H7 (cell line): Measurements from ENCODE around the gene CISD1. TPM values are rescaled to one million over a fixed set of nuclear protein-coding genes. Genes with fewer than 3 reads are reported as not detected.
"Not testable (repeated sequence)": the region's sequence is repeated elsewhere in the genome, so short reads cannot be mapped to it uniquely, and the experiment has no call there.

Experiments used
- DNase-seq: peaks from one replicate; pipeline ENCODE4 v3.0.0; 2012
- H3K27me3 ChIP-seq: 2 replicates; pipeline ENCODE4 v1.6.0; 2011; ENCODE audit warnings: mild to moderate bottlenecking, low read length; ENCODE audit not compliant: control insufficient read depth, insufficient read depth
- H3K36me3 ChIP-seq: replicated peaks from 2 replicates; pipeline ENCODE4 v1.5.1; 2011; ENCODE audit warnings: low read length; ENCODE audit not compliant: control insufficient read depth, insufficient read depth
- H3K4me3 ChIP-seq: 2 replicates; pipeline ENCODE4 v1.5.1; 2011; ENCODE audit warnings: low read depth, mild to moderate bottlenecking, control low read depth, low read length, moderate library complexity; ENCODE audit not compliant: insufficient read depth
- total RNA-seq: library from RNA; depleted of rRNA; stranded (reverse); fragments of >200 nt; shearing (Covaris generic); gene quantifications from 2 replicates; pipeline ENCODE4 v1.2.3, GENCODE V29; 2014

CISD1 gene
- total RNA-seq, 1 experiment from 2014 or later, result 74.0 TPM

DNA sequence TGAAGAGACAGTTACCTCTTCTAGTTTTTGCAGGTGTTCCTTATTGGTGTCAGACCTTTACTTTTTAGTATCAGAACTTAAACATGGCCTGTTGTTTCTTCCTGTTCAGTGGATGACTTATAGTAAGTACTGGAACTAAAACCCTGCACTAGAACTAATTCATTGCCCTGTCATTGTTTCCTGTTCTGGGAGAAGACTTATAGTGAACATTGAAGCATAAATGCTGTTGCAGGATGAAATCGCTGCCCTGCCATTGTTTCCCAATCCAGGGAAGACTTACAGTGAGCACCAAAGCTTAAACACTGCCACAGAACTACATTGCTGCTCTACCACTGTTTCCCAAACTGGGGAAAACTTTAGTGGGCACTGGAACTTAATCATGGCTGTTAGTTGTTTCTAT lies 14.3 kb upstream of the CISD1 start:
- H3K36me3 ChIP-seq, result no peaks in the 10 kb centered on the region; the same call in 1 of the 2 replicates
- DNase-seq, result no peak
- H3K4me3 ChIP-seq, result no peak overlapping the region
- H3K27me3 ChIP-seq, result no peaks in the 10 kb centered on the region

DNA sequence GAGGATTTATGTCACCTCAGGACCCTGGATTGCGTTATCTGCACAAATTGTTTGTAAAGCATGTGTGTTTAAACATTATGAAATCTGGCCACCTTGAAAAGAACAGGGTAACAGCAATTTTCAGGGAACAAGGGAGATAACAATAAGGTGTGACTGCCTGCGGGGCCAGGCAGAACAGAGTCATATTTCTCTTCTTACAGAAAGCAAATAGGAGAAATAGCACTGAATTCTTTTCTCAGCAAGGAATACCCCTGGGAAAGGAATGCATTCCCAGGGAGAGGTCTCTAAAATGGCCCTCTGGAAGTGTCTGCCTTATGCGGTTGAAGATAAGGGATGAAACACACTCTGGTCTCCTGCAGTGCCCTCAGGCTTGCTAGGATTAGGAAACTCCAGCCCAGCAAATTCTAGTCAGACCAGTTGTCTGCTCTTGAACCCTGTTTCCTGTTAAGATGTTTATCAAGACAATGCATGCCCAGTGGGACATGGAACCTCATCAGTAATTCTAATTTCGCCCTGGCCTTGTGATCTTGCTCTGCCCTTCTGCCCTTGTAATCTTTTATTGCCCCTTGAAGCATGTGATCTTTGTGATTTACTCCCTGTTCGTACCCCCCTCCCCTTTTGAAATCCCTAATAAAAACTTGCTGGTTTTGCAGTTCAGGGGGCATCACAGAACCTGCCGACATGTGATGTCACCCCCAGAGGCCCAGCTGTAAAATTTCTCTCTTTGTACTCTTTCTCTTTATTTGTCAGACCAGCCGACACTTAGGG lies 12.8 kb upstream of the CISD1 start:
- not testable (repeated sequence) for DNase-seq, H3K36me3 ChIP-seq, H3K27me3 ChIP-seq, H3K4me3 ChIP-seq

DNA sequence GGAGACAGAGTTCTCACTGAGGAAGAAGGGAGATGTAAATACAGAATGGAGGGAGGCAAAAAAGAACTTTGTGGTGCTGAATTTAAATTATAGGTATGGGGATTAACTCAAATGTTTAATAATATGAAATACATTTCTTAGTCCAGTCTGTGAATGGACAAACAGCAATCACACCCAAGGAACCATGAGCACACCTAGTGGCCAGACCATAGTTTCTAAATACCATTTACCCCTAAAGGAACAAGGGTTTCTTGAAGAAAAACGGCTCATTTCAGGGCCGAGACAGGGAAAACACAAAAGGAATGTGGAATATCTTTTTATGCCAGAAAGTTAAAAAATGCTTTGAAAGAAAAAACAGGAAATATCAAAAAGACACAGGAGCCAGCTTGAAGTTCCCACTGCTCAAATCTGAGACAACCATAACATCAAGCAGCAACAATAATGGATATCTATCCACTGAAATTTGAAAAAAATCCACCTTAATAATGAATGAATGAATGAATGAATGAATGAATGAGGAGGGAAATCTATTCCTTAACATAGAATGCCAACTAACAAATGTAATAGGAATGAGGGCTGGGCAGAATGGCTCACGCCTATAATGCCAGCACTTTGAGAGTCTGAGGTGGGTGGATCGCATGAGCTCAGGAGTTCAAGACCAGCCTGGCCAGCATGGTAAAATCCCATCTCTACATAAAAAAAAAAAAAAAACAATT lies 9.8 kb upstream of the CISD1 start:
- Histone ChIP-seq H3K4me3 (no peak overlapping the region), H3K36me3 (no peaks in the 10 kb centered on the region; the same call in 1 of the 2 replicates), H3K27me3 (no peaks in the 10 kb centered on the region)
- no peak for DNase-seq

DNA sequence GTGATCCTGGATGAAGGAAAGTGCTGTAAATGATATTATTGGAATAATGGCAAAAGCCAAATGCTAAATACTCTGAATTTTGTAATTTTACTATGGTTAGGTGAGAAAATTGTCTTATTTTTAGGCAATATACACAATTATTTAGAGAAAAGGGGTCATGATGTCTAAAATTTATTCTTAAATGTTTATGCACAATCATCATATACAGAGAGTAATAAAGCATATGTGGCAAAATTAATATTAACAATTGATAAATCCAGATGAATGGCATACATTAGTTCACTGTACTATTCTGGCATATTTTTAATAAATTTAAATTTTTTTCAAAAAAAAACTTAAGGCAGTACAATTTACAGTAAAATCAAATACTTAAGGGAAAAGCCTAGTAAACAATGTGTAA lies 8.6 kb upstream of the CISD1 start:
- no peak overlapping the region for H3K4me3 ChIP-seq
- H3K36me3 ChIP-seq, result no peaks in the 10 kb centered on the region
- H3K27me3 ChIP-seq, result no peaks in the 10 kb centered on the region
- no peak for DNase-seq

DNA sequence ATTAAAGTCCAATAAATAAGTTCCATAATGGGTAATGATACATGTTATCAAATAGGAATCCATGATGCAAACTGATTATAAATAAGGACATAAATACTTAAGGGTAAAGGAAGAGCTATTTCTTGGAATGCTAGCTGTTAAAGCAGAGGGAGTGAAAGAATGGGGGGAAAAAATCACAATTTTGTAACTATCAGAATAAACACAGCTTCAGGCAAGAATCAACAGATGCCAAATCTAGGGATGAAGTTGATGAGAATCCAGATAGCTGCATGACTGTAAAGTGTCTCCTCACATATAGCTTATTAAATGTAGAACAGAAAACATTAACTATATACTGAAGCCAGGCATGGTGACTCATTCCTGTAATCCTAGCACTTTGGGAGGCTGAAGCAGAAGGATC lies 6.2 kb upstream of the CISD1 start:
- Histone ChIP-seq H3K4me3 (no peak overlapping the region), H3K36me3 (no peaks in the 10 kb centered on the region), H3K27me3 (no peaks in the 10 kb centered on the region)
- no peak for DNase-seq

DNA sequence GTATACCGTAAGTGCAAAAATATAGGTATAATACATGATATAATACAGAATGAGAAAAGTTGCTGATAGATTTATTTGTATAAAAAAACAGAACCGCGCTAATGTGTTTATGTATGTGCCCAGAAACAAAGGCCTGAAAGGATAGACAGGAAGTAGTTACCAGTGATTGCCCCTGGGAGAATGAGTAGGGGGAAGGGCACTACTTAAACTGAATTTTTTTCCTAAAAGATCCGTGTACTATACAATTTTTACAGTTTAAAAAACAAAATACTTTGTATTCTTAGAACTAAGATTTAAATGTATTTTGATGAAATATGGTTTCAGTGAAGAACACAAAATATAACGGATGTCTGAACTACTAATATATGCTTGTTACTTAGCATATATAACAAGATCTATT lies 4.2 kb upstream of the CISD1 start:
- H3K4me3 ChIP-seq, result no peak overlapping the region; the same call in 1 of the 2 replicates
- no peak for DNase-seq
- no peaks in the 10 kb centered on the region for H3K27me3 ChIP-seq
- H3K36me3 ChIP-seq, result no peaks in the 10 kb centered on the region

DNA sequence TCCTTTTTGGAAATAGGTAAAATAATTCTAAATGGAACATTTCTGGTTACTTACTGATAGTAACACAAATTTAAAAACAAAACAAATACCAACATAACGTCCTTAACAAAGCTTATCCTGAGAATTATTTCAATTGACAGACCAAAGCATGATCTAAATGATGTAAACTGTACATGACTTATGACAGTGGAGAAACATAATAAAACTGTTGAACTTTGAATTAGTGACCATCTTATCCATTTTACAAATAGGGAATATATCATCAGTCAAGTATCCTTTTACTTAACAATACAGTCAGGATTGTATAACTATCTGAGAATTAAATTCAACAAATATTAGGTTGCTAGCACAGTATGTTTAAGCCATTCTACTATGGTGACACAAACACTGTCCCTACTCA lies 3.7 kb upstream of the CISD1 start:
- DNase-seq, result no peak
- no peaks in the 10 kb centered on the region for H3K27me3 ChIP-seq
- H3K36me3 ChIP-seq, result no peaks in the 10 kb centered on the region
- H3K4me3 ChIP-seq, result no peak overlapping the region; the same call in 1 of the 2 replicates

DNA sequence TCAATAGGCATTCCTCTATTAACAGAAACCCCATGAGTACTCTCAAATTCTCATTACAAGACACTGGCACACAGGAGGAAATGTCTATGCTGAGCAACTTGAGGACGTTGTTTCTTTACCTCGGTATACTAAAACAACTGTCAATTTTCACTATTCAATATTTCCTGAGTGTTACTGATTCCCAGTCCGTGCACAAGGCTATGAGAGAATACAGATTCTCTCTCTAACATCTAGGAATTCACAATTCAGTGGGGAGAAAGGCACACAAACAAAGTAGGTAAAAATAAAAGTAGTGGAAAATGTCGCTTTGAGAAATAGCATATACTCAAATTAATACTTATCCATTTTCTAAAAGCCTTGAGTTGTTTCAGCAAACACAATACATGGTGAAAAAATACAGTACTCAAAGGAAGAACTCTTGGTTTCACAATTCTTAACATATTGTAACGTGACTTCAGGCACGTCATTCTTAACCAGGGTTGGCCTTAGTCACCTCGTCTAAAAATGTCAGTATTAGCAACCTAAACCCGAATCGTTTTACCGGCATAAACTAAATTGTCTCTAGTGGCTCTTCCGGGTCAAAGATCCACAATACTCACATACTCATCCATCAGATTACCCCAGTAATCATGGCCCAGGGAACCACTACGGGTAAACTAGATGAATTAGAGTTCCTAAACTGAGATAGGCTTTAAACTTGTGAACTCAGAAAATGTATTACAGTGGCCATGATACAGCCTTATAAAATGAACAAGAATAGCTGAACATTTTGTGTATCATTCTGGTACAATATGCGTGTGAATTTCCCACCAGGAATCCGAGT lies 2.7 kb upstream of the CISD1 start:
- Histone ChIP-seq H3K4me3 (peak overlapping the region; percentile 87), H3K36me3 (no peaks in the 10 kb centered on the region), H3K27me3 (no peaks in the 10 kb centered on the region)
- no peak for DNase-seq

DNA sequence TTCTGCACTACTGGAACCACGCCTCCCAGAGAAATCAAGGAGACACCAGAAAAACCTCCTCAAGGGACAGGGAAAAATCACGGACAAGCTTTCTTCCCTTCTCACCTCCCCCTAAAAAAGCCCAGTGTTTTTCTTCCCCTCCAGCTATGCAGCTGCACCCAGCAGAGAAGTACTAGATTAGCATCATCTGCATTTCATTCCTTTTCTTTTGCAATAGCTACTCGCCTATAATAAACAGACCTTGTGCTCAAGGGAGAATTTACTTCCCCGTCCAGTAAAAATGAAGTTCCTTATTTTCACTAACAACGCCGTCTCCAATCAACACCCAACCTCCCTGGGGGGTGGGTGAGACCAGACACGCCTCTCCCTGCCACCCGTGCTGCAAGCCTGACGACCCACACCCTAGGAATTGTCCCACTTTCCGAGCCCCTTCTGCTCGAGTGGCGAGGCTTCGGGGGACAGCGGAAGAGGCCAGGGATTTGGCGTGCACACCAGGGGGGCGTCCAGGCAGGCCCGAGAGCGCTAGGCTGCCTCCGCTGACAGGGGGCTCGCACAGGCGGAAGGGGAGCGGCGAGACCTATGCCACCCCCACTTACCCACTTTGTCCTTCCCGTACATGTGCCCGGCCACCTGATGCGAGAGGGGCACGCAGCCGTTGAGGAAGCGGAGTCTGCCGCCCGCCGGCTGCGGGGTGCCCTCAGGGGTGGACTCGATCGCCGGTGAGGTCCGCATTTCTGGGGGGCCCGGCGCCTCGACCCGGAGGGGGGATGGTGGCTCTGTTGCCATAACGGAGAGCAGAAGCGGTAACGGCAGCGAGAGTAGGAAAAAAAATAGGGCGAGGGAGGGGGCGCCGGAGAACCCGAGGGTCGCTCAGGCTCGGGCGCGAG lies 1.9 kb upstream of the CISD1 start:
- DNase-seq, result peak; percentile 64
- no peaks in the 10 kb centered on the region for H3K36me3 ChIP-seq
- H3K4me3 ChIP-seq, result peak overlapping the region; percentile 87
- no peaks in the 10 kb centered on the region for H3K27me3 ChIP-seq

DNA sequence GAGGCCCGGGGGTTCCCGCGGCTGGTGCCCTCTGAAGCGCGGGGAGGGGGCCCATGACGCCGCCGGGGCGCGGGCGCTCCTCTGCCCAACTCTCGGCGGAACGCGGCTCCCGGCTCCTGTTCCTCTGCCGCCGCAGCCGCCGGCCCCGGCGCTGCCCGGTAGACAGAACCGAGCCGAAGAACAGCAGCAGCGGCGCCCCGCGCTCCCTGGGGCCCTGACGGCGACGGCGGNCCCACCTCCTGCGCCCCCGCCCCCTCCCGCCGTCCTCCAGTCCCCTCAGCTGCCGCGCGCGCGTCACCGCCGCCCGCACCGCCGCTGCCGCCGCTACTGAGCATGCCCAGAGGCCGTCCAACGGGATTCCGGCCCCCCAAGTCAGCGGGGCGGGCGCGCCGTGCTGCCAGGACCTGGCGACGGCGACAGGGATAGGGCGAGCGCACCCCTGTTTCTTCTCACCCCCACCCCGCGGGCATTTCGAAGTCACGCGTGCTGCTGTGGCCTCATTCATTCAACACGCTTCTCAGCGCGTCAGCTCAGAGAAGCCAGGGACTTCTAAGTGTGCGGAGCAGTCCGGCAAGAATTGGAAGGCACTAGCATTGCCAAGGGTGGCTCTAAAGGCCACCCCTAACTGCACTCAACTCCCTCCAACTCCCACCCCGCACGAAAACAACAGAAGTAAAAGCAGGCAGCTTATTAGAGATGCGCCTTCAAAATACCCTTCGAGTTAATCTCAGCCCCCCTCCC lies 1.1 kb upstream of the CISD1 start, which contains the start of gene IPMK:
IPMK (minus strand) TSS at position 182 of the 741 bp plus-strand sequence. CDS start 283 bp downstream, outside the sequence.
- no peaks in the 10 kb centered on the region for H3K27me3 ChIP-seq
- peak; percentile 90 for DNase-seq
- H3K4me3 ChIP-seq, result peak within 1 kb of the TSS; percentile 87
- H3K36me3 ChIP-seq, result no peaks in the 10 kb centered on the region

DNA sequence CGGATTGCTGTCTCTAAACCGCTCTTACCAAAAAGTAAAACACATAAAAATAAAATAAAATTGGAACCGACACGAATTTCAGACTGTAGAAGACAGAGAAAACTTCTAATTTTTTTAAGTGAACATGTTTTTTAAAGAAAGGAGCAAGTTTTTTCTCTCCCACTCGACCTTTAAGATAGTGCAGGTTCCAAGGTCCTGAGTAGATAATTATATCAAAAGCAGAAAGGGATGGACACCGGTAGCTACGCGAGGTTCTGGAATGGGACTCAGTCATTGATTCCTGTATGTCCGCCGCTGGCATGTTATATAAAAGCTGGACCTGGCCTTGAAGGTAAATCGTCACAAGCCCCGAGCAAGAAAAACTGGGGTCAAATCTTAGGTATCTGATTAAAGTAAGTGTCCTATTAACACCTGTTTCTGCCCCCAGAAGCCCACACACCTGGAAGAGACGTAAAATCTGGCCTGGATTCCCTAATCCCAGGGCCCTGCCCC lies 462 bp upstream of the CISD1 start:
- no peaks in the 10 kb centered on the region for H3K36me3 ChIP-seq
- no peak for DNase-seq
- no peaks in the 10 kb centered on the region for H3K27me3 ChIP-seq
- peak overlapping the region; percentile 87 for H3K4me3 ChIP-seq

DNA sequence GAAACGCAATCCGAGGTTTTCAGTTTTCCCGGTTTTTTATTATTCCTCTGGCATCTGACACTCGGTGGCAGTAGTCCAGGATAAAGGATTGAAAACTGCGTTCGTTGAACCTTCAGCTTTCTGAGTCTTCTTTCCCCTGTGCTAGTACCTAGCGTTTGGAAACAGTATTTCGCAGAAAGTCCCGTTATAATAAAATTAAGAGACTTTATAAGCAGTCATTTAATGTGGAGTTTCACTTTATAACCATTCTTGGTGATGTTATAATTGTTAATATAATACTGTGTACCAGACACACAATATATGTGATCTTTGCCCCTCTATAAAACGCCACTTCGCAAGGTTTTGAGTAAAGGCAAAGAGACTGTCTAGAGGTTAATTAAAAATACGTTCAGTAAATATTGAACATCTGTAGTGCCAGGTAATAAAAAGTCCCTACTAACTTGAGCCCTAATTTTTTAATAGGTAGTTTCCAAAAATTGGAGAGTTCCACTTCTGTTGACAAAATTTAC lies 874 bp downstream of the CISD1 start:
- no peak for DNase-seq
- H3K4me3 ChIP-seq, result peak overlapping the region; percentile 81
- no peaks in the 10 kb centered on the region for H3K36me3 ChIP-seq
- H3K27me3 ChIP-seq, result no peaks in the 10 kb centered on the region

DNA sequence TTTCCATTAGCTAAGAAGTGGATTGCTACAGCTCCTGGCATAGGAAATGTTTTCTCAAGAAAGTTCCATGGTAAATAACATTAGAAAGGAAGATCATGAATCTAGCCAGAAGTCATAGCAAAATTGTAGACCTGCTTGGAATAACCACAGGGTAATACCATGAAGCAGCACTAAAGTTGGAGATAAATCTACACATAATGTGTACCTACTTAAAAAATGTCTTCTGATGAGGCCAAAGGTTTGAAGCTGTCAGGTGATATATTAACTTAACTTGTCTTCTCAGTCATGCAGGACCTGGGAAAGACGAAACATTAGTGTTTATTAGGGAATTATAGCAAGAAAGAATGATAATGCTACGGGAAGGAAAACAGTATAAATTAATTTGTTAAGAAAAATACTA lies 6.3 kb downstream of the CISD1 start:
- Histone ChIP-seq H3K4me3 (no peak overlapping the region), H3K27me3 (no peaks in the 10 kb centered on the region), H3K36me3 (peaks cover 3% of the 10 kb centered on the region; the same call in 1 of the 2 replicates)
- no peak for DNase-seq
